Umbilical cord (tissue), 2 donors: ENCODE results near the gene ATRX. TPM values are rescaled to one million over a fixed set of nuclear protein-coding genes. Genes with fewer than 3 reads are reported as not detected.
"Not testable (repeated sequence)": the region's sequence is repeated elsewhere in the genome, so short reads cannot be mapped to it uniquely, and the experiment has no call there.

Source experiments
- DNase-seq: peaks from one replicate; pipeline ENCODE4 v3.0.0-alpha.2; 2015; ENCODE audit warnings: low spot score
- total RNA-seq: library from RNA; depleted of rRNA; stranded (reverse); fragments of >200 nt; gene quantifications from one replicate; pipeline ENCODE4 v1.2.3, GENCODE V29; 2014; ENCODE audit warnings: low replicate concordance; ENCODE audit not compliant: insufficient read depth

The ATRX gene
- total RNA-seq, 1 donor from 2014 or later = 142 TPM

- no peak for DNase-seq
These were observed 283.0 kb downstream of the ATRX start for GRCh38 chrX:77502951-77503525.

- not testable (repeated sequence) for DNase-seq
These were observed 285.9 kb downstream of the ATRX start for GRCh38 chrX:77500164-77500563.

- peak; percentile 14 for DNase-seq
These were observed 292.1 kb downstream of the ATRX start for GRCh38 chrX:77493677-77494553.

DNA sequence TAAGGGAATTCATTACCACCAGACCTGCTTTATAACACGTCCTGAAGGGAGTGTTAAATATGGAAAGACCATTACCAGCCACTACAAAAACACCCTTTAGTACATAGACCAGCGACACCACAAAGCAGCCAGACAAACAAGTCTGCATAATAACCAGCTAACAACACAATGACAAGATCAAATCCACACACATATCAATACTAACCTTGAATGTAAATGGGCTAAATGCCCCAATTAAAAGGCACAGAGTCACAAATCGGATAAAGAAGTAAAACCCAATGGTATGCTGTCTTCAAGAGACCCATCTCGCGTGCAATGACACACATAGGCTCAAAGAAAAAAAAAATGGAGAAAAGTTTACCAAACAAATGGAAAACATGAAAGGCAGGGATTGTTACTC, 302.0 kb downstream of the ATRX start:
- DNase-seq = no peak

DNA sequence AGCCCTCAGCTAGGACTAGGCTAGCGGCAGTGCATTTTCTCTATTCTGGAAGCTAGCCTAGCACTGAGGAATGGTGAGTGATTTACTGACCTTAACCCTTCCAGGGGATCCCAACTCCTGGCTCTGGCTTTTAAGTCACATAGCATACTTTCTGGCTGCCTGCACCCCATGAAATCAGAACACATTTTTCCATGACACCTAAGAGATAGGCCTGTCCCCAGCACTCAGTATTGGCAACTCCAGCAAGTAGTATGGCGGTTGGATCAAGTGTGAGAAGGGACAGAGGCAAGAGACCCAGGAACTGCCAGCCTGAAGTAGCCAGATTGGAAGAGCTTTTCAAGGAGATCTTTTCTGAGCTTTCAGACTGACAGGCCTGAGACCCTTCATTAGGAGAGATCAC, 330.6 kb downstream of the ATRX start:
- no peak for DNase-seq

Other genes starting within 250 kb of the ATRX start
- 55.6 TPM for gene MAGT1, start 109.2 kb upstream of the ATRX start, total RNA-seq
- gene COX7B, start 113.3 kb upstream of the ATRX start, total RNA-seq = 104 TPM
- 15.6 TPM for gene ATP7A, start 124.5 kb upstream of the ATRX start, total RNA-seq
- gene PGAM4, start 183.4 kb upstream of the ATRX start, total RNA-seq = not detected